Adipocyte (in vitro differentiated cells): ENCODE data around the gene RTL5.

ENCODE experiments used
- DNase-seq: peaks from one replicate; pipeline ENCODE4 v3.0.0-alpha.2; 2015; ENCODE audit warnings: low read depth
- H3K27me3 ChIP-seq: replicated peaks from 2 replicates; pipeline ENCODE4 v1.7.0; 2013; ENCODE audit warnings: mild to moderate bottlenecking, low read length, moderate library complexity; ENCODE audit not compliant: control insufficient read depth, insufficient read depth
- H3K36me3 ChIP-seq: 2 replicates; pipeline ENCODE4 v1.7.0; 2013; ENCODE audit warnings: low read length, mild to moderate bottlenecking, moderate library complexity; ENCODE audit not compliant: control insufficient read depth, insufficient read depth, severe bottlenecking
- H3K4me1 ChIP-seq: 2 replicates; pipeline ENCODE4 v1.7.0; 2013; ENCODE audit warnings: mild to moderate bottlenecking, low read length, moderate library complexity; ENCODE audit not compliant: control insufficient read depth, insufficient read depth
- H3K4me3 ChIP-seq: 2 replicates; pipeline ENCODE4 v1.7.0; 2013; ENCODE audit warnings: mild to moderate bottlenecking, low read length, moderate library complexity
- H3K9ac ChIP-seq: 2 replicates; pipeline ENCODE4 v1.7.0; 2013; ENCODE audit warnings: mild to moderate bottlenecking, low read length, moderate library complexity
- H3K9me3 ChIP-seq: 2 replicates; pipeline ENCODE4 v1.7.0; 2013; ENCODE audit warnings: mild to moderate bottlenecking, low read length, moderate library complexity; ENCODE audit not compliant: control insufficient read depth

RTL5 gene

GRCh38 chrX:72105436-72105835 lies 26.3 kb downstream of the RTL5 start:
- no peak for DNase-seq
- H3K4me3 ChIP-seq: no peak overlapping the region
- H3K9me3 ChIP-seq: peaks cover 2% of the 10 kb centered on the region
- H3K9ac ChIP-seq: no peak overlapping the region
- H3K36me3 ChIP-seq: no peaks in the 10 kb centered on the region
- no peaks in the 10 kb centered on the region for H3K4me1 ChIP-seq
- H3K27me3 ChIP-seq: peaks cover 20% of the 10 kb centered on the region

DNA sequence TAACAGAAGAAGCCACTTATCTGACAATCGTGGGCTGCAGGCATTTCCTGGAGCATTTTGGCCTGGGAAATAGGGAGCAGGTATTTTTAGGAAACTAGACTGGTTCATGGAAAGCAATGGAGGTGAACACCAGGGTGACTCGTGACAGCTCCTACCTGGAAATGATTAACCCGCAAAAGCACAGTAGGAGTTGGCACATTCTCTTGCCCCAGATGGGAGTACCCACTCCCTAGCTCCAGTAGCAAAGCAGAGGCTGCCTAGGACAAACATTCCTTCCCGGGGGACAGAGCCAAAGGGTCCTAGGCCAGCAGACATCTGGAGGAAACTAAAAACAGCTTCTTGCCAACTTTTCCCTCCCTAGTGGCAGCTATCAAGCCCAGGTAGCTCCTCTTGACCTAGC lies 29.0 kb downstream of the RTL5 start:
- H3K9me3 ChIP-seq: no peaks in the 10 kb centered on the region
- H3K36me3 ChIP-seq: no peaks in the 10 kb centered on the region
- no peaks in the 10 kb centered on the region for H3K4me1 ChIP-seq
- DNase-seq: no peak
- H3K27me3 ChIP-seq: peaks cover 21% of the 10 kb centered on the region
- no peak overlapping the region for H3K9ac ChIP-seq
- no peak overlapping the region for H3K4me3 ChIP-seq

GRCh38 chrX:72102126-72102525 lies 29.6 kb downstream of the RTL5 start:
- DNase-seq: no peak
- H3K9ac ChIP-seq: no peak overlapping the region

GRCh38 chrX:72101597-72102037 lies 30.1 kb downstream of the RTL5 start:
- no peaks in the 10 kb centered on the region for H3K4me1 ChIP-seq
- peaks cover 26% of the 10 kb centered on the region for H3K27me3 ChIP-seq
- H3K4me3 ChIP-seq: no peak overlapping the region
- no peaks in the 10 kb centered on the region for H3K36me3 ChIP-seq
- no peak overlapping the region for H3K9ac ChIP-seq
- H3K9me3 ChIP-seq: no peaks in the 10 kb centered on the region
- no peak for DNase-seq

More at GRCh38 chrX:72102126-72102525, 29.6 kb downstream of the RTL5 start:
- H3K9me3 ChIP-seq: no peaks in the 10 kb centered on the region
- H3K4me3 ChIP-seq: no peak overlapping the region
- H3K36me3 ChIP-seq: no peaks in the 10 kb centered on the region
- peaks cover 26% of the 10 kb centered on the region for H3K27me3 ChIP-seq
- H3K4me1 ChIP-seq: no peaks in the 10 kb centered on the region

DNA sequence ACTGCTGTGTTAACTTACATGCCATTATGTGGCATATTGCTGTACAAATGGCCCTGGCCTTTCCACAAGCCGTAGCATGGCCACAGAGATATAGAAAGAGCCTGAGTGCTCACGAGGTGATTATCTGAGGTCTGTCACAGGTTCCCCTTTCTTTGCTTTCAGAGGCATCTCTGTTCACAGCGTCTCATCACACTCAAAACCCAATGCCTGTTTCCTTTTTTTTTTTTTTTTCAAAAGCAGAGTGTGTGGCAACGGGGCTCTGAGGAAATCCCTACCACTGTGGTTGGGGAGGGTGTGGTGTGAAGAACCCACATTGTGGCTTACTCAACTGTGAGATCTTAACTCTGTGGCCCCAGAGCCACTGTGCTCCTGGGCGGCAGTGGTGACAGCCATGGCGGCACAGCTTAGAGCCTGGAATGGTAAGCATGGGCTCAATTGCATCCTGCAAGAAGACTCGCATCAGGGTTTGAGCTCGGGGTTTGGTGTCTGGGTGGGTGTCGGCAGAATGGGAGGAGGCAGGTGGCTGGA lies 30.8 kb downstream of the RTL5 start:
- H3K27me3 ChIP-seq: peaks cover 26% of the 10 kb centered on the region
- no peak for DNase-seq

GRCh38 chrX:72100051-72100755 lies 31.5 kb downstream of the RTL5 start:
- no peak for DNase-seq
- Histone ChIP-seq H3K9me3 (no peaks in the 10 kb centered on the region), H3K4me3 (no peak overlapping the region), H3K4me1 (no peaks in the 10 kb centered on the region), H3K36me3 (no peaks in the 10 kb centered on the region), H3K27me3 (peaks cover 26% of the 10 kb centered on the region), H3K9ac (no peak overlapping the region)

More for the DNA sequence above, 30.8 kb downstream of the RTL5 start:
- H3K36me3 ChIP-seq: no peaks in the 10 kb centered on the region
- no peaks in the 10 kb centered on the region for H3K9me3 ChIP-seq
- H3K4me1 ChIP-seq: no peaks in the 10 kb centered on the region
- no peak overlapping the region for H3K4me3 ChIP-seq
- H3K9ac ChIP-seq: no peak overlapping the region

DNA sequence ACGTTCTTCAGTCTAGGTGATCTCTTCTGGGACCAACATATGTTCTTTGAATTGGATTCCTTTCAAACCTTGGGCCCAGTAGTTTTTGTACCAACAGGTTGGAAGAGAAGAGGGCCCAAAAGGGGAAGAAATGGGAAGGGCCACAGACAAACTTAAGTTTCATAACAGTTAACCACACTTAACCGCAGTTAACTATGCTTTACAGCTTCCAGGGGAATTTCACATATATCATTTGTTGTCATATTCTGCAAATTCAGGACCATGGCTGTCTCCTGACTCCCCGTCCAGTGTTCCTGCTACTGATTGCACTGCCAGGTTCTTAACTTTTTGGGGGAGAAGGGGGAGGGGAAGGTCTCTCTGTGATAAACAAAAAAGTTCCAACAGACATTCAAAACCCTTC lies 34.6 kb downstream of the RTL5 start:
- Histone ChIP-seq H3K9me3 (no peaks in the 10 kb centered on the region), H3K36me3 (no peaks in the 10 kb centered on the region), H3K9ac (no peak overlapping the region), H3K4me3 (no peak overlapping the region), H3K4me1 (no peaks in the 10 kb centered on the region), H3K27me3 (peaks cover 14% of the 10 kb centered on the region)
- no peak for DNase-seq

DNA sequence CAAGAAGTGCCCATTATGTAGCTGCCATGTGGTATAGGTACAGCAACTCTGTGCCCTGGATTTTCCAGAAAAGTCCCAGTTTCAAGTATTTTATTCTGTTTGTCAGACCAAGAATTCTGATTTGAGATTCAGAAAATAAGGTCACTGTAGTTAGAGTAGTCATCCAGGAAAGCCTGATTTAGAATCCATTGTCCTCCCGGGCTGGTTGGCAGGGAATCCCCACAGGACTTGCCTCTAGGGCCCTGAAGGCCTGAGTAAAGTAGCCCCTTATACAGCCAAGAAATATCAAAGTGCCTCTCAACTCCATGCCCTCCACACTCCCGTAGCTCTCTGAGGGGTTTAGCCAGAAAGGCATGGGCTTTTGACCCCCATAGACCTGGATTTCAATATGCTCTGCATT lies 36.3 kb downstream of the RTL5 start:
- no peak overlapping the region for H3K9ac ChIP-seq
- DNase-seq: no peak
- no peaks in the 10 kb centered on the region for H3K4me1 ChIP-seq
- H3K36me3 ChIP-seq: no peaks in the 10 kb centered on the region
- no peak overlapping the region for H3K4me3 ChIP-seq
- H3K9me3 ChIP-seq: no peaks in the 10 kb centered on the region
- peaks cover 19% of the 10 kb centered on the region for H3K27me3 ChIP-seq

GRCh38 chrX:72094894-72095293 lies 36.8 kb downstream of the RTL5 start:
- H3K9ac ChIP-seq: no peak overlapping the region
- DNase-seq: no peak
- no peaks in the 10 kb centered on the region for H3K4me1 ChIP-seq
- no peaks in the 10 kb centered on the region for H3K36me3 ChIP-seq
- no peaks in the 10 kb centered on the region for H3K9me3 ChIP-seq
- H3K27me3 ChIP-seq: peaks cover 15% of the 10 kb centered on the region
- H3K4me3 ChIP-seq: no peak overlapping the region

- Histone ChIP-seq H3K4me3 (no peak overlapping the region), H3K36me3 (no peaks in the 10 kb centered on the region), H3K27me3 (peaks cover 10% of the 10 kb centered on the region), H3K9ac (no peak overlapping the region), H3K9me3 (no peaks in the 10 kb centered on the region), H3K4me1 (no peaks in the 10 kb centered on the region)
- no peak for DNase-seq
These were observed 42.5 kb downstream of the RTL5 start for GRCh38 chrX:72089254-72089653.

- DNase-seq: no peak
- Histone ChIP-seq H3K4me3 (no peak overlapping the region), H3K4me1 (no peaks in the 10 kb centered on the region), H3K27me3 (peaks cover 10% of the 10 kb centered on the region), H3K9me3 (no peaks in the 10 kb centered on the region), H3K9ac (no peak overlapping the region), H3K36me3 (no peaks in the 10 kb centered on the region)
These were observed 43.0 kb downstream of the RTL5 start for GRCh38 chrX:72088761-72089160.

DNA sequence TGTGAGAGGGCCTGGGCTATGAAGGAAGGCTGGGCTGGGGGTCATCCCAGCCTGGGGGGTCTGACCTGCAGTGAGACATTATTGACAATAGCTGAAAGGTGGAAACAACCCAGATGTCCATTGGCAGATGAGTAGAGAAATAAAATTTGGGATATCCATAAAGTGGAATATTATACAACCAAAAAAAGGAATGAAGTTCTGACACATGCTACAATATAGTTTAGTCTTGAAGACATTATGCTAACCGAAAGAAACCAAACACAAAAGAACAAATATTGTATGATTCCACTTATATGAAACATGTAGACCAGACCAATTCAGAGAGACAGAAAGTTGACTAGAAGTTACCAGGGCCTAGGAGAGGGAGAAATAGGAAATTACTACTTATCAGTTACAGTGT lies 44.7 kb downstream of the RTL5 start:
- DNase-seq: no peak
- Histone ChIP-seq H3K4me3 (no peak overlapping the region), H3K4me1 (no peaks in the 10 kb centered on the region), H3K27me3 (peaks cover 12% of the 10 kb centered on the region), H3K9ac (no peak overlapping the region), H3K9me3 (no peaks in the 10 kb centered on the region), H3K36me3 (no peaks in the 10 kb centered on the region)
